SK-N-SH (cell line): ENCODE data around the gene CACNA1A. TPM values are rescaled to one million over a fixed set of nuclear protein-coding genes. Genes with fewer than 3 reads are reported as not detected.

Experiments
- CTCF ChIA-PET: fragments of 300-600, 350-600 bp; formaldehyde crosslinking; extraction: SDS; loops from one replicate; lab custom pipeline; 2021; lab: Yijun Ruan, JAX
- POLR2A ChIA-PET: fragments of 350-600 bp; sonication (Branson Sonifier 250); formaldehyde crosslinking; extraction: SDS; loops from one replicate; lab custom pipeline; 2020; ENCODE audit warnings: antibody characterized with exemption, inconsistent platforms; lab: Yijun Ruan, JAX
- DNase-seq: peaks from one replicate; pipeline ENCODE4 v3.0.0; 2012
- H2AFZ ChIP-seq: fragments of 200-600 bp; sonication (generic); 2 replicates; pipeline ENCODE4 v1.8.1; 2016; ENCODE audit warnings: antibody characterized with exemption, mild to moderate bottlenecking, low read depth
- H3F3A ChIP-seq: fragments of 200-600 bp; sonication (generic); replicated peaks from 2 replicates; pipeline ENCODE3; 2016; ENCODE audit warnings: antibody characterized with exemption, mild to moderate bottlenecking; ENCODE audit not compliant: insufficient read depth
- H3K27ac ChIP-seq, 2 experiments: fragments of 200-500 bp in 1 of 2; fragments of 200-600 bp in 1 of 2; sonication (Bioruptor generic) in 1 of 2; sonication (generic), shearing (Covaris generic) in 1 of 2; 2 replicates each; pipeline versions ENCODE4 v1.5.1 to v1.6.1; 2014 to 2016; ENCODE audit warnings: low read depth in 2 of 2, inconsistent platforms in 1 of 2, low read length in 1 of 2, mild to moderate bottlenecking in 1 of 2, mixed read lengths in 1 of 2
- H3K27me3 ChIP-seq: fragments of 200-600 bp; sonication (generic), shearing (Covaris generic); 2 replicates; pipeline ENCODE4 v1.6.1; 2016; ENCODE audit warnings: mixed run types; ENCODE audit not compliant: insufficient read depth
- H3K36me3 ChIP-seq, 2 experiments: fragments of 200-500 bp in 1 of 2; fragments of 200-600 bp in 1 of 2; sonication (Bioruptor generic) in 1 of 2; sonication (generic) in 1 of 2; replicated peaks in 1 of 2; 2 replicates each; pipeline versions ENCODE3 to v1.5.1; 2014 to 2016; ENCODE audit warnings: low read length in 1 of 2, mild to moderate bottlenecking in 1 of 2; ENCODE audit not compliant: insufficient read depth in 2 of 2, control insufficient read depth in 1 of 2
- H3K4me1 ChIP-seq, 2 experiments: fragments of 200-500 bp in 1 of 2; fragments of 200-600 bp in 1 of 2; sonication (Bioruptor generic) in 1 of 2; sonication (generic), shearing (Covaris generic) in 1 of 2; 2 replicates each; pipeline versions ENCODE4 v1.5.1 to v1.6.1; 2014 to 2016; ENCODE audit warnings: low read depth in 1 of 2, low read length in 1 of 2, mixed run types in 1 of 2; ENCODE audit not compliant: insufficient read depth in 2 of 2, control insufficient read depth in 1 of 2
- H3K4me2 ChIP-seq: fragments of 200-600 bp; sonication (generic), shearing (Covaris generic); 2 replicates; pipeline ENCODE4 v1.6.1; 2017; ENCODE audit warnings: mixed run types
- H3K4me3 ChIP-seq, 2 experiments: fragments of 200-500 bp in 1 of 2; fragments of 200-600 bp in 1 of 2; sonication (Bioruptor generic) in 1 of 2; sonication (generic), shearing (Covaris generic) in 1 of 2; 2 replicates each; pipeline versions ENCODE4 v1.5.1 to v1.8.1; 2014 to 2016; ENCODE audit warnings: low read depth in 2 of 2, inconsistent platforms in 1 of 2, low read length in 1 of 2, mild to moderate bottlenecking in 1 of 2, mixed read lengths in 1 of 2, moderate library complexity in 1 of 2
- H3K79me2 ChIP-seq: fragments of 200-600 bp; sonication (generic); 2 replicates; pipeline ENCODE4 v1.8.1; 2017; ENCODE audit warnings: mild to moderate bottlenecking; ENCODE audit not compliant: insufficient read depth
- H3K9ac ChIP-seq: fragments of 200-600 bp; sonication (generic); 2 replicates; pipeline ENCODE4 v1.6.1; 2017; ENCODE audit warnings: mixed run types
- H3K9me2 ChIP-seq: fragments of 200-600 bp; sonication (generic); 2 replicates; pipeline ENCODE4 v1.6.1; 2017; ENCODE audit warnings: mixed run types
- H3K9me3 ChIP-seq: fragments of 200-600 bp; sonication (generic); 2 replicates; pipeline ENCODE4 v1.6.1; 2017; ENCODE audit warnings: mixed run types, mild to moderate bottlenecking, moderate library complexity
- H4K20me1 ChIP-seq: fragments of 200-600 bp; sonication (generic); 2 replicates; pipeline ENCODE4 v1.6.1; 2017; ENCODE audit warnings: mild to moderate bottlenecking, mixed run types; ENCODE audit not compliant: insufficient read depth
- CTCF ChIP-seq: fragments of 200-600 bp; sonication (generic); IDR thresholded peaks from 2 replicates; pipeline ENCODE4 v1.6.1; 2017; ENCODE audit warnings: antibody characterized with exemption, mild to moderate bottlenecking, moderate library complexity
- ELF1 ChIP-seq: IDR thresholded peaks from 2 replicates; pipeline ENCODE4 v1.4.0; 2012
- FOSL2 ChIP-seq: IDR thresholded peaks from 2 replicates; pipeline ENCODE4 v1.4.0; 2012; ENCODE audit warnings: low read depth, mild to moderate bottlenecking, moderate library complexity, borderline replicate concordance
- FOXJ3 ChIP-seq: sonication (generic); formaldehyde crosslinking; IDR thresholded peaks from 2 replicates; pipeline ENCODE4 v1.5.1; 2020; ENCODE audit warnings: mild to moderate bottlenecking, missing genetic modification reagents
- GATA2 ChIP-seq: sonication (generic); formaldehyde crosslinking; IDR thresholded peaks from 2 replicates; pipeline ENCODE4 v1.5.0; 2020; ENCODE audit warnings: mild to moderate bottlenecking, missing genetic modification reagents
- IRF3 ChIP-seq: fragments of 150-350 bp; IDR thresholded peaks from 2 replicates; pipeline ENCODE4 v1.6.1; 2016; ENCODE audit warnings: mild to moderate bottlenecking, low read depth, low read length
- MEF2A ChIP-seq: IDR thresholded peaks from 2 replicates; pipeline ENCODE4 v1.4.0; 2012; ENCODE audit warnings: low read depth, borderline replicate concordance
- MXI1 ChIP-seq: IDR thresholded peaks from 2 replicates; pipeline ENCODE4 v1.6.1; 2012; ENCODE audit warnings: mild to moderate bottlenecking, low read depth, low read length, improper control_type of control experiment
- NRF1 ChIP-seq: IDR thresholded peaks from 2 replicates; pipeline ENCODE4 v1.6.1; 2012; ENCODE audit warnings: low read depth, mild to moderate bottlenecking, low read length
- POLR2AphosphoS5 ChIP-seq: IDR thresholded peaks from 2 replicates; pipeline ENCODE4 v1.6.1; 2012; ENCODE audit warnings: low read depth, low read length
- RAD21 ChIP-seq: IDR thresholded peaks from 2 replicates; pipeline ENCODE4 v1.6.1; 2012; ENCODE audit warnings: mild to moderate bottlenecking, low read length
- REST ChIP-seq: IDR thresholded peaks from 2 replicates; pipeline ENCODE4 v1.6.1; 2012; ENCODE audit warnings: mild to moderate bottlenecking, low read depth, low read length, moderate library complexity
- RXRA ChIP-seq: IDR thresholded peaks from 2 replicates; pipeline ENCODE4 v1.4.0; 2012; ENCODE audit warnings: low read depth, mild to moderate bottlenecking, borderline replicate concordance
- SIN3A ChIP-seq: IDR thresholded peaks from 2 replicates; pipeline ENCODE4 v1.6.1; 2012; ENCODE audit warnings: low read depth, mild to moderate bottlenecking, low read length, moderate library complexity, borderline replicate concordance
- TEAD4 ChIP-seq: IDR thresholded peaks from 2 replicates; pipeline ENCODE4 v1.4.0; 2012; ENCODE audit warnings: mild to moderate bottlenecking, borderline replicate concordance; ENCODE audit not compliant: insufficient read depth
- USF1 ChIP-seq: IDR thresholded peaks from 2 replicates; pipeline ENCODE4 v1.4.0; 2012; ENCODE audit warnings: low read depth, borderline replicate concordance
- YY1 ChIP-seq: IDR thresholded peaks from 2 replicates; pipeline ENCODE4 v1.4.0; 2012; ENCODE audit warnings: low read depth, mild to moderate bottlenecking
- ZBTB33 ChIP-seq: IDR thresholded peaks from 2 replicates; pipeline ENCODE4 v1.4.0; 2012; ENCODE audit warnings: low read depth, borderline replicate concordance
- WGBS: methylation state at CpG from one replicate; pipeline ENCODE4 v1.1.6; 2017; ENCODE audit warnings: low lambda C conversion rate; 5-methylcytosine and 5-hydroxymethylcytosine counted together
- polyA plus RNA-seq, 3 experiments: library from polyadenylated mRNA; depleted of rRNA; stranded (reverse); fragments of >200 nt; gene quantifications; 2 replicates each; pipeline ENCODE4 v1.2.3, GENCODE V29; 2012

Gene CACNA1A
- polyA plus RNA-seq, 1 of the 3 experiments (the other 2 are of a cell fraction): 1.3 TPM

GRCh38 chr19:13548131-13548530, 41.9 kb upstream of the CACNA1A start:
- Histone ChIP-seq H3K4me2 (no peak overlapping the region), H3F3A (no peaks in the 10 kb centered on the region), H3K27ac (no peak overlapping the region), H3K4me3 (no peak overlapping the region), H3K4me1 (no peaks in the 10 kb centered on the region)
- WGBS: 13% methylated on average over 3 of the region's 3 CpGs
- CTCF ChIA-PET: no interaction called here
- no peak for TF ChIP-seq NRF1
- no peak for TF ChIP-seq POLR2AphosphoS5
- TF ChIP-seq USF1: no peak
- TF ChIP-seq FOSL2: no peak
- no peak for TF ChIP-seq GATA2 (CRISPR knock-in tag)
- no peak for TF ChIP-seq RXRA
- no peak for TF ChIP-seq MXI1
- no peak for TF ChIP-seq SIN3A
- no peak for TF ChIP-seq MEF2A
- no peak for TF ChIP-seq ZBTB33
- no peak for TF ChIP-seq IRF3
- TF ChIP-seq CTCF: no peak
- TF ChIP-seq TEAD4: no peak
- no peak for TF ChIP-seq REST
- no peak for TF ChIP-seq YY1
- TF ChIP-seq RAD21: no peak
- TF ChIP-seq FOXJ3: no peak
- no peak for TF ChIP-seq ELF1
- TF ChIP-seq, all 33 proteins: peak for 0
- H3K36me3 ChIP-seq: no peaks in the 10 kb centered on the region
- peaks cover 10% of the 10 kb centered on the region; the same call in 1 of the 2 replicates for H3K27me3 ChIP-seq
- H3K9ac ChIP-seq: no peak overlapping the region
- no peaks in the 10 kb centered on the region for H3K9me3 ChIP-seq
- POLR2A ChIA-PET: no interaction called here
- H3K79me2 ChIP-seq: no peaks in the 10 kb centered on the region
- H2AFZ ChIP-seq: no peak overlapping the region
- no peaks in the 10 kb centered on the region for H4K20me1 ChIP-seq
- H3K9me2 ChIP-seq: no peaks in the 10 kb centered on the region
- DNase-seq: no peak
